SIG-M5 treated with dmso at 0.1 percent for 504 hours (cell line): ENCODE measurements around the gene VWA3B.

Source experiments
- DNase-seq: peaks from one replicate; lab custom pipeline; 2025; ENCODE audit not compliant: unreplicated experiment; lab: John Stamatoyannopoulos, UW

VWA3B gene

GRCh38 chr2:98167916-98168315, 80.9 kb downstream of the VWA3B start:
- no peak for DNase-seq

GRCh38 chr2:98170076-98170475, 83.1 kb downstream of the VWA3B start:
- DNase-seq, result no peak

- DNase-seq, result no peak
These were observed 85.3 kb downstream of the VWA3B start for GRCh38 chr2:98172150-98172765.

- peak; percentile 73 for DNase-seq
These were observed 86.0 kb downstream of the VWA3B start for GRCh38 chr2:98172951-98173350.

GRCh38 chr2:98175811-98176210, 88.8 kb downstream of the VWA3B start:
- no peak for DNase-seq

- DNase-seq, result no peak
These were observed 90.3 kb downstream of the VWA3B start for GRCh38 chr2:98177286-98177685.

- no peak for DNase-seq
These were observed 91.0 kb downstream of the VWA3B start for GRCh38 chr2:98177986-98178385.

- no peak for DNase-seq
These were observed 93.5 kb downstream of the VWA3B start for GRCh38 chr2:98180456-98180855.

- DNase-seq, result no peak
These were observed 94.4 kb downstream of the VWA3B start for GRCh38 chr2:98181346-98181745.

- no peak for DNase-seq
These were observed 98.8 kb downstream of the VWA3B start for GRCh38 chr2:98185801-98186200.

- DNase-seq, result no peak
These were observed 100.2 kb downstream of the VWA3B start for GRCh38 chr2:98187194-98187593.

GRCh38 chr2:98188351-98189046, 101.5 kb downstream of the VWA3B start:
- DNase-seq, result no peak

GRCh38 chr2:98191883-98192282, 104.9 kb downstream of the VWA3B start:
- no peak for DNase-seq

- DNase-seq, result no peak
These were observed 114.6 kb downstream of the VWA3B start for GRCh38 chr2:98201576-98201975.

GRCh38 chr2:98205889-98206288, 118.9 kb downstream of the VWA3B start:
- no peak for DNase-seq

GRCh38 chr2:98212092-98213000, 125.4 kb downstream of the VWA3B start:
- DNase-seq, result no peak

- no peak for DNase-seq
These were observed 129.6 kb downstream of the VWA3B start for GRCh38 chr2:98216616-98217015.

GRCh38 chr2:98219152-98219551, 132.2 kb downstream of the VWA3B start:
- DNase-seq, result no peak

- DNase-seq, result no peak
These were observed 147.0 kb downstream of the VWA3B start for GRCh38 chr2:98233941-98234340.

- no peak for DNase-seq
These were observed 147.8 kb downstream of the VWA3B start for GRCh38 chr2:98234776-98235175.

GRCh38 chr2:98236935-98237334, 150.0 kb downstream of the VWA3B start:
- no peak for DNase-seq
